Choroid plexus epithelial cell (primary cell): ENCODE results near the gene PACSIN3.

ENCODE experiments used
- DNase-seq: peaks from one replicate; pipeline ENCODE4 v3.0.0-alpha.2; 2010; ENCODE audit warnings: low read depth
- H3K4me3 ChIP-seq: 2 replicates; pipeline ENCODE4 v1.5.1; 2011; ENCODE audit warnings: low read depth, mild to moderate bottlenecking, control low read depth, low read length, moderate library complexity
- TF ChIP-seq, protein P1 (sequence below): conservative IDR thresholded peaks from 2 replicates; pipeline ENCODE4 v1.5.1; 2011; ENCODE audit warnings: low read depth, mild to moderate bottlenecking, control low read depth, inconsistent platforms, low read length, moderate library complexity

PACSIN3 gene

DNA sequence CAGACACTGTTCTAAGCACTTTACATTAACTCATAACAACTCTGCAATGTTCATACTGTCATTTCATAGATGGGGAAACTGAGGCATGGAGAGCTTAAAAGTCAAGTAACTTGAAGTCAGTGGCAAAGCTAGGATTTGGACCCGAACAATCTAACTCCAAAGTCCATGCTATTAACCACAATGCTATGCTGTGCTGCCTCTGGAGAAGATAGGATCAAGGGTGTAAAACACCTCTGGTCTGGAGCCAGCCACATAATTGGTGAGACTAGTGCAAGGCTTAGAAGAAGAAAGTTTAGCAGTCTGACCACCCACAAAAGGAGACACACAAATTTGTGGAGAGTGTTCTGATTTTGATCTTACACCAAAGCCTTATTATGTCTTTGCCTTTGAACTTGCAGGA is 53.3 kb downstream of the PACSIN3 start:
- H3K4me3 ChIP-seq: no peak overlapping the region
- TF ChIP-seq, protein P1, sequence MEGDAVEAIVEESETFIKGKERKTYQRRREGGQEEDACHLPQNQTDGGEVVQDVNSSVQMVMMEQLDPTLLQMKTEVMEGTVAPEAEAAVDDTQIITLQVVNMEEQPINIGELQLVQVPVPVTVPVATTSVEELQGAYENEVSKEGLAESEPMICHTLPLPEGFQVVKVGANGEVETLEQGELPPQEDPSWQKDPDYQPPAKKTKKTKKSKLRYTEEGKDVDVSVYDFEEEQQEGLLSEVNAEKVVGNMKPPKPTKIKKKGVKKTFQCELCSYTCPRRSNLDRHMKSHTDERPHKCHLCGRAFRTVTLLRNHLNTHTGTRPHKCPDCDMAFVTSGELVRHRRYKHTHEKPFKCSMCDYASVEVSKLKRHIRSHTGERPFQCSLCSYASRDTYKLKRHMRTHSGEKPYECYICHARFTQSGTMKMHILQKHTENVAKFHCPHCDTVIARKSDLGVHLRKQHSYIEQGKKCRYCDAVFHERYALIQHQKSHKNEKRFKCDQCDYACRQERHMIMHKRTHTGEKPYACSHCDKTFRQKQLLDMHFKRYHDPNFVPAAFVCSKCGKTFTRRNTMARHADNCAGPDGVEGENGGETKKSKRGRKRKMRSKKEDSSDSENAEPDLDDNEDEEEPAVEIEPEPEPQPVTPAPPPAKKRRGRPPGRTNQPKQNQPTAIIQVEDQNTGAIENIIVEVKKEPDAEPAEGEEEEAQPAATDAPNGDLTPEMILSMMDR: no peak
- no peak for DNase-seq

DNA sequence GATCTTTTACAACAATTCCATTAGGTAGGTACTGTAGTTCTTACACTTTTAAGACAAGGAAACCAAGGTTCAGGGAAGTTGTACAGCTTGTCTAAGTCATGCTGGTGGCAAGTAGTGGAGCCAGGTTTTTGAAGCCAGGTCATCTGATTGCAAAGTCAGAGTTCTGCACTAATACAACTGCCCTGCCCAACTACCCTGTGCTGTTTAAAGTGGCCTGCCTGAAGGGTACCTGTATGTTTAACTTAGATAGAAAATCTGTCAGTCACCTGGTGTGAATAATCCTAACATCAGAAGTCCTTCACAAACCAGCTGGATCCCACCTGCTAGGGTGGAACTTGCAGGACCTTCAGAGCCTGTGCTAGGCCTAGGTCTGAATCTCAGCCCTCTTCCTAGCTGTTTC is 53.7 kb downstream of the PACSIN3 start:
- no peak for DNase-seq
- TF ChIP-seq, protein P1: no peak

GRCh38 chr11:47131136-47131535 is 55.1 kb downstream of the PACSIN3 start:
- no peak overlapping the region for H3K4me3 ChIP-seq
- DNase-seq: no peak
- TF ChIP-seq, protein P1: no peak

More for the DNA sequence above, 53.7 kb downstream of the PACSIN3 start:
- no peak overlapping the region for H3K4me3 ChIP-seq

GRCh38 chr11:47130543-47130942 is 55.7 kb downstream of the PACSIN3 start:
- no peak overlapping the region for H3K4me3 ChIP-seq
- TF ChIP-seq, protein P1: no peak
- no peak for DNase-seq
